ENCODE data around the gene FRMD5.

GRCh38 chr15:43957724-43958123 is 237.3 kb downstream of the FRMD5 start:
- TF ChIP-seq CTCF (optimal IDR thresholded peaks at IDR 0.05 in 1 of 3, IDR thresholded peaks at IDR 0.05 in 1 of 3, conservative IDR thresholded peaks at IDR 0.05 in 1 of 3; ENCODE audit: extremely low read depth in 1 of 3, insufficient read depth in 2 of 3, low read length in 3 of 3) (no peak), EZH2 (IDR thresholded peaks at IDR 0.05; ENCODE audit: low read length) (no peak)

Data from keratinocyte (primary cell).